ENCODE measurements around the gene GABRB1.
A peak's percentile ranks its signal among the peaks of the same experiment; 100 is the strongest.

DNA sequence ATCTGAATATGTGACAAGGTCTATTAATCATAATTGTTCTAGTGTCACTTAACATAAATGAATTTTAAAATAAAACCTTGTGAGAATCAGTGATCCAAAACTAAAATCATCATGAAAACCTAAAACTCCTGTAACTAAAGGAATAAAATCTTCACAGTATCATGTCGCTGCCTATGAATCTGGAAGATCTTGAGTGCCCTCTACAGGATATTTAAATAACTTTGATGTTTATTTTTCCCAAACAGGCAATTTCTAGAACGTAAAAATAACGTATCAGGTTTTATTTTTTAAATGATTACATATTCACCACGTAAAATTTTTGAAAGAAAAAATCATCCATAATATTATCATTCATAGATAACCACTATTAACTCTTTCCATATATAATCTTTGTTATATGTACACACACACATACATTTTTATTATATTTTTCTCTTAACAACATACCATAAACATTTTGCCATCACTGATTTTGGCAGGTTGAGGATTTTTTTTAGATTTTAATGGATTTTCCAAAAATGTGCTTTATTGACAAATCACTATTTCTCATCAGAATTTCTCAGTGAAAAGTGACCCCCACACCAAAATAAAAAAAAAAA lies 352.6 kb downstream of the GABRB1 start:
- TF ChIP-seq POLR2A (IDR thresholded peaks at IDR 0.05; ENCODE audit: low read depth, low read length) (no peak), POLR2AphosphoS5 (IDR thresholded peaks at IDR 0.05; ENCODE audit: insufficient read depth, low read depth, low read length) (no peak), EZH2 (IDR thresholded peaks at IDR 0.05; ENCODE audit: borderline replicate concordance, low read depth, low read length, severe bottlenecking) (no peak), FOS (IDR thresholded peaks at IDR 0.05; ENCODE audit: borderline replicate concordance, insufficient read depth, low read length) (no peak)
- TF ChIP-seq, protein P1, sequence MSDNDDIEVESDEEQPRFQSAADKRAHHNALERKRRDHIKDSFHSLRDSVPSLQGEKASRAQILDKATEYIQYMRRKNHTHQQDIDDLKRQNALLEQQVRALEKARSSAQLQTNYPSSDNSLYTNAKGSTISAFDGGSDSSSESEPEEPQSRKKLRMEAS (IDR thresholded peaks at IDR 0.05; ENCODE audit: insufficient read depth, insufficient read length), result no peak
- TF ChIP-seq, protein P2, sequence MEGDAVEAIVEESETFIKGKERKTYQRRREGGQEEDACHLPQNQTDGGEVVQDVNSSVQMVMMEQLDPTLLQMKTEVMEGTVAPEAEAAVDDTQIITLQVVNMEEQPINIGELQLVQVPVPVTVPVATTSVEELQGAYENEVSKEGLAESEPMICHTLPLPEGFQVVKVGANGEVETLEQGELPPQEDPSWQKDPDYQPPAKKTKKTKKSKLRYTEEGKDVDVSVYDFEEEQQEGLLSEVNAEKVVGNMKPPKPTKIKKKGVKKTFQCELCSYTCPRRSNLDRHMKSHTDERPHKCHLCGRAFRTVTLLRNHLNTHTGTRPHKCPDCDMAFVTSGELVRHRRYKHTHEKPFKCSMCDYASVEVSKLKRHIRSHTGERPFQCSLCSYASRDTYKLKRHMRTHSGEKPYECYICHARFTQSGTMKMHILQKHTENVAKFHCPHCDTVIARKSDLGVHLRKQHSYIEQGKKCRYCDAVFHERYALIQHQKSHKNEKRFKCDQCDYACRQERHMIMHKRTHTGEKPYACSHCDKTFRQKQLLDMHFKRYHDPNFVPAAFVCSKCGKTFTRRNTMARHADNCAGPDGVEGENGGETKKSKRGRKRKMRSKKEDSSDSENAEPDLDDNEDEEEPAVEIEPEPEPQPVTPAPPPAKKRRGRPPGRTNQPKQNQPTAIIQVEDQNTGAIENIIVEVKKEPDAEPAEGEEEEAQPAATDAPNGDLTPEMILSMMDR (IDR thresholded peaks at IDR 0.05; ENCODE audit: extremely low read depth in 1 of 2, insufficient read depth in 1 of 2, low read depth in 1 of 2, low read length in 2 of 2), result peak; percentile 13 to 20

All from endothelial cell of umbilical vein (primary cell).